HepG2 (cell line): ENCODE results near the gene TAPBP. TPM values are rescaled to one million over a fixed set of nuclear protein-coding genes. Genes with fewer than 3 reads are reported as not detected.

Experiments used
- AHR ChIP-seq: IDR thresholded peaks from 2 replicates; pipeline ENCODE4 v1.6.1; 2018; ENCODE audit warnings: missing genetic modification reagents, missing compliant biosample characterization
- BHLHE40 ChIP-seq: IDR thresholded peaks from 2 replicates; pipeline ENCODE4 v1.6.1; 2011; ENCODE audit warnings: low read length, improper control_type of control experiment
- CEBPB ChIP-seq: IDR thresholded peaks from 2 replicates; pipeline ENCODE4 v1.6.1; 2011; ENCODE audit warnings: low read depth, low read length, improper control_type of control experiment, borderline replicate concordance
- DPF2 ChIP-seq: sonication (generic); formaldehyde crosslinking; IDR thresholded peaks from 2 replicates; pipeline ENCODE4 v1.4.0; 2020; ENCODE audit warnings: mild to moderate bottlenecking, low read depth, missing genetic modification reagents, borderline replicate concordance
- KLF12 ChIP-seq: sonication (generic); formaldehyde crosslinking; IDR thresholded peaks from 2 replicates; pipeline ENCODE4 v1.4.0; 2020; ENCODE audit warnings: missing genetic modification reagents, borderline replicate concordance
- KMT2A ChIP-seq: sonication (generic); formaldehyde crosslinking; IDR thresholded peaks from 2 replicates; pipeline ENCODE4 v1.4.0; 2020; ENCODE audit warnings: missing genetic modification reagents
- PRMT3 ChIP-seq: sonication (generic); formaldehyde crosslinking; IDR thresholded peaks from 2 replicates; pipeline ENCODE4 v1.8.1; 2022; ENCODE audit warnings: low read depth, mild to moderate bottlenecking, moderate library complexity, missing genetic modification reagents, borderline replicate concordance
- RBAK ChIP-seq: sonication (generic); formaldehyde crosslinking; IDR thresholded peaks from 2 replicates; pipeline ENCODE4 v1.5.1; 2020; ENCODE audit warnings: mild to moderate bottlenecking, missing genetic modification reagents
- RCOR2 ChIP-seq: IDR thresholded peaks from 2 replicates; pipeline ENCODE4 v1.6.1; 2016; ENCODE audit warnings: missing biosample characterization, missing genetic modification reagents
- SALL1 ChIP-seq: sonication (generic); formaldehyde crosslinking; IDR thresholded peaks from 2 replicates; pipeline ENCODE4 v1.8.0; 2022; ENCODE audit warnings: mild to moderate bottlenecking, missing genetic modification reagents
- SRSF9 ChIP-seq: fragments of 200-400 bp; formaldehyde crosslinking; IDR thresholded peaks from 2 replicates; pipeline ENCODE4 v1.6.1; 2018; ENCODE audit warnings: borderline replicate concordance, mild to moderate bottlenecking, low read depth, low read length; ENCODE audit not compliant: insufficient read depth, poor library complexity, severe bottlenecking
- WIZ ChIP-seq: sonication (generic); formaldehyde crosslinking; IDR thresholded peaks from 2 replicates; pipeline ENCODE4 v1.5.1; 2020; ENCODE audit warnings: mild to moderate bottlenecking, missing genetic modification reagents
- ZFP36 ChIP-seq: fragments of 150-350 bp; IDR thresholded peaks from 2 replicates; pipeline ENCODE4 v1.6.1; 2018; ENCODE audit warnings: borderline replicate concordance, low read length, low read depth; ENCODE audit not compliant: partially characterized antibody
- ZFP36L2 ChIP-seq: sonication (generic); formaldehyde crosslinking; IDR thresholded peaks from 2 replicates; pipeline ENCODE4 v1.4.0; 2020; ENCODE audit warnings: missing genetic modification reagents
- ZNF337 ChIP-seq: sonication (generic); formaldehyde crosslinking; IDR thresholded peaks from 2 replicates; pipeline ENCODE4 v1.5.1; 2020; ENCODE audit warnings: missing genetic modification reagents, low read depth, mild to moderate bottlenecking, borderline replicate concordance
- ZNF720 ChIP-seq: sonication (generic); formaldehyde crosslinking; IDR thresholded peaks from 2 replicates; pipeline ENCODE4 v1.4.0; 2020; ENCODE audit warnings: missing genetic modification reagents
- polyA plus RNA-seq, 8 experiments: library from polyadenylated mRNA; depleted of rRNA in 3 of 8; stranded (reverse) in 7 of 8; unstranded in 1 of 8; fragments of >200 nt; fragmentation: Illumina TruSeq in 4 of 8; extraction: Trizol in 4 of 8; gene quantifications; 2 replicates each; pipeline versions ENCODE4 v1.2.1 to v1.2.3, GENCODE V29; 2011 to 2016; ENCODE audit warnings: low read depth in 4 of 8, missing spikeins in 1 of 8, mixed read lengths in 1 of 8; ENCODE audit not compliant: insufficient read depth in 1 of 8
- total RNA-seq, 5 experiments: library from RNA; depleted of rRNA; stranded (reverse); fragments of >200 nt; fragmentation: Illumina TruSeq; extraction: Trizol; gene quantifications; 2 replicates each; pipeline ENCODE4 v1.2.3, GENCODE V29; 2016; ENCODE audit warnings: low read depth in 1 of 5
- TF ChIP-seq, protein P1 (sequence below): sonication (generic); formaldehyde crosslinking; IDR thresholded peaks from 2 replicates; pipeline ENCODE4 v1.4.0; 2020; ENCODE audit warnings: missing genetic modification reagents, borderline replicate concordance
- TF ChIP-seq, protein P2 (sequence below): sonication (generic); formaldehyde crosslinking; IDR thresholded peaks from 2 replicates; pipeline ENCODE4 v1.4.0; 2020; ENCODE audit warnings: missing genetic modification reagents, borderline replicate concordance
- TF ChIP-seq, protein P3 (sequence below): sonication (generic); formaldehyde crosslinking; IDR thresholded peaks from 2 replicates; pipeline ENCODE4 v1.5.0; 2020; ENCODE audit warnings: mild to moderate bottlenecking, missing genetic modification reagents
- TF ChIP-seq, protein P4 (sequence below): sonication (generic); formaldehyde crosslinking; conservative IDR thresholded peaks from 2 replicates; pipeline ENCODE4 v1.4.0; 2020; ENCODE audit warnings: missing genetic modification reagents
- TF ChIP-seq, protein P5 (sequence below): sonication (generic); formaldehyde crosslinking; IDR thresholded peaks from 2 replicates; pipeline ENCODE4 v1.8.0; 2022; ENCODE audit warnings: low read depth, missing genetic modification reagents

The TAPBP gene
- total and polyA plus RNA-seq, 2 of the 13 experiments (the other 11 are each of a cell fraction or from before 2014, with no cell fraction given) = 27.4 to 32.3 TPM

DNA sequence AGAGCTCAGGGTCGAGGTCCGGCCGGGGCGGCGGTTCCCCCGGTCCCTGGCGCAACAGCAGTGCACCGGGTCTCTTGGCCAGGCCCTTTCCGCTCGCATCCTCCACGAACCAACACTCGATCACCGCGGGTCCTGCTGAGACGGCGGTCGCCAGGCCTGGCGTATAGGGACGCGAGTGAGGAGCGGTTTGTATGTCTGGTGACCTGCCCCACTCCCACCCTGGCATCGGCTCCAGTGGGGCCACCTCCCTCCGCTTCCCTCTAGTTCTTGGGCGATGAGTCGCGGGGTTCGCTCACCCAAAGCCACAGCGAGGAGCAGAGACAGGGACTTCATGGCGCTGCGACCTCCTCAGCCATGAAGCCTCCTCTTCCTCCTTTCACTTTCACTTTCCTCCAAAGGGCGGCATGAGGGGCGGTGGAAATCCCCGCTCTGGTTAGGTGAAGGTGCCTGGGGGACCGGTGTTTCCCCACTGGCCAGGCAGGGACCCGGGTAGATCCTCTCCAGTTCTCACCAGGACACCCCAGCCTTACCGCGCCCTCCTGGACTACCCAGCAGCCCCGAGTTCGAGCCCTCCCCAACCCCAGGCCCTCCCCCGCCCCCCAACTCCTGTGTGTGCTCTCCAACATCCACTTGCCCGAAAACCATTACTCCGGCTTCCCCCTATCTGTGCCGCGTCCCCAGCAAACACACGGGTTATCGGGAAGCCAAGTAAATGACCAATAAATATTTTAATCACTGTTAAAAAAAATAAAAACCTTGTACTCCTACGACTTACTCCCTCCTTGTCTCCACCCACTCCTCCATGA is at the start of gene TAPBP (continued):
- TF ChIP-seq, protein P1, sequence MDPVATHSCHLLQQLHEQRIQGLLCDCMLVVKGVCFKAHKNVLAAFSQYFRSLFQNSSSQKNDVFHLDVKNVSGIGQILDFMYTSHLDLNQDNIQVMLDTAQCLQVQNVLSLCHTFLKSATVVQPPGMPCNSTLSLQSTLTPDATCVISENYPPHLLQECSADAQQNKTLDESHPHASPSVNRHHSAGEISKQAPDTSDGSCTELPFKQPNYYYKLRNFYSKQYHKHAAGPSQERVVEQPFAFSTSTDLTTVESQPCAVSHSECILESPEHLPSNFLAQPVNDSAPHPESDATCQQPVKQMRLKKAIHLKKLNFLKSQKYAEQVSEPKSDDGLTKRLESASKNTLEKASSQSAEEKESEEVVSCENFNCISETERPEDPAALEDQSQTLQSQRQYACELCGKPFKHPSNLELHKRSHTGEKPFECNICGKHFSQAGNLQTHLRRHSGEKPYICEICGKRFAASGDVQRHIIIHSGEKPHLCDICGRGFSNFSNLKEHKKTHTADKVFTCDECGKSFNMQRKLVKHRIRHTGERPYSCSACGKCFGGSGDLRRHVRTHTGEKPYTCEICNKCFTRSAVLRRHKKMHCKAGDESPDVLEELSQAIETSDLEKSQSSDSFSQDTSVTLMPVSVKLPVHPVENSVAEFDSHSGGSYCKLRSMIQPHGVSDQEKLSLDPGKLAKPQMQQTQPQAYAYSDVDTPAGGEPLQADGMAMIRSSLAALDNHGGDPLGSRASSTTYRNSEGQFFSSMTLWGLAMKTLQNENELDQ (CRISPR knock-in tag) = no peak
- TF ChIP-seq, protein P2, sequence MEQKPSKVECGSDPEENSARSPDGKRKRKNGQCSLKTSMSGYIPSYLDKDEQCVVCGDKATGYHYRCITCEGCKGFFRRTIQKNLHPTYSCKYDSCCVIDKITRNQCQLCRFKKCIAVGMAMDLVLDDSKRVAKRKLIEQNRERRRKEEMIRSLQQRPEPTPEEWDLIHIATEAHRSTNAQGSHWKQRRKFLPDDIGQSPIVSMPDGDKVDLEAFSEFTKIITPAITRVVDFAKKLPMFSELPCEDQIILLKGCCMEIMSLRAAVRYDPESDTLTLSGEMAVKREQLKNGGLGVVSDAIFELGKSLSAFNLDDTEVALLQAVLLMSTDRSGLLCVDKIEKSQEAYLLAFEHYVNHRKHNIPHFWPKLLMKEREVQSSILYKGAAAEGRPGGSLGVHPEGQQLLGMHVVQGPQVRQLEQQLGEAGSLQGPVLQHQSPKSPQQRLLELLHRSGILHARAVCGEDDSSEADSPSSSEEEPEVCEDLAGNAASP (CRISPR knock-in tag) = no peak
- no peak for TF ChIP-seq ZFP36
- 0 out of 2 replicates have a peak, but pooled peaks have one; percentile 47 for TF ChIP-seq ZFP36L2 (CRISPR knock-in tag)
- no peak for TF ChIP-seq DPF2 (CRISPR knock-in tag)
- TF ChIP-seq WIZ (CRISPR knock-in tag) = 0 out of 2 replicates have a peak, but pooled peaks have one; percentile 63
- no peak for TF ChIP-seq ZNF337 (CRISPR knock-in tag)
- TF ChIP-seq, protein P3, sequence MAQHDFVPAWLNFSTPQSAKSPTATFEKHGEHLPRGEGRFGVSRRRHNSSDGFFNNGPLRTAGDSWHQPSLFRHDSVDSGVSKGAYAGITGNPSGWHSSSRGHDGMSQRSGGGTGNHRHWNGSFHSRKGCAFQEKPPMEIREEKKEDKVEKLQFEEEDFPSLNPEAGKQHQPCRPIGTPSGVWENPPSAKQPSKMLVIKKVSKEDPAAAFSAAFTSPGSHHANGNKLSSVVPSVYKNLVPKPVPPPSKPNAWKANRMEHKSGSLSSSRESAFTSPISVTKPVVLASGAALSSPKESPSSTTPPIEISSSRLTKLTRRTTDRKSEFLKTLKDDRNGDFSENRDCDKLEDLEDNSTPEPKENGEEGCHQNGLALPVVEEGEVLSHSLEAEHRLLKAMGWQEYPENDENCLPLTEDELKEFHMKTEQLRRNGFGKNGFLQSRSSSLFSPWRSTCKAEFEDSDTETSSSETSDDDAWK = no peak
- peak; percentile 95 for TF ChIP-seq KMT2A (CRISPR knock-in tag)
- TF ChIP-seq BHLHE40 = no peak
- peak; percentile 80 for TF ChIP-seq SALL1 (CRISPR knock-in tag)
- TF ChIP-seq CEBPB = peak; percentile 8; the same call in 1 of the 2 replicates
- no peak for TF ChIP-seq SRSF9
- TF ChIP-seq KLF12 (CRISPR knock-in tag) = no peak
- TF ChIP-seq, protein P4, sequence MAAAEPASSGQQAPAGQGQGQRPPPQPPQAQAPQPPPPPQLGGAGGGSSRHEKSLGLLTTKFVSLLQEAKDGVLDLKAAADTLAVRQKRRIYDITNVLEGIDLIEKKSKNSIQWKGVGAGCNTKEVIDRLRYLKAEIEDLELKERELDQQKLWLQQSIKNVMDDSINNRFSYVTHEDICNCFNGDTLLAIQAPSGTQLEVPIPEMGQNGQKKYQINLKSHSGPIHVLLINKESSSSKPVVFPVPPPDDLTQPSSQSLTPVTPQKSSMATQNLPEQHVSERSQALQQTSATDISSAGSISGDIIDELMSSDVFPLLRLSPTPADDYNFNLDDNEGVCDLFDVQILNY = peak; percentile 60; the same call in 1 of the 2 replicates
- TF ChIP-seq, protein P5, sequence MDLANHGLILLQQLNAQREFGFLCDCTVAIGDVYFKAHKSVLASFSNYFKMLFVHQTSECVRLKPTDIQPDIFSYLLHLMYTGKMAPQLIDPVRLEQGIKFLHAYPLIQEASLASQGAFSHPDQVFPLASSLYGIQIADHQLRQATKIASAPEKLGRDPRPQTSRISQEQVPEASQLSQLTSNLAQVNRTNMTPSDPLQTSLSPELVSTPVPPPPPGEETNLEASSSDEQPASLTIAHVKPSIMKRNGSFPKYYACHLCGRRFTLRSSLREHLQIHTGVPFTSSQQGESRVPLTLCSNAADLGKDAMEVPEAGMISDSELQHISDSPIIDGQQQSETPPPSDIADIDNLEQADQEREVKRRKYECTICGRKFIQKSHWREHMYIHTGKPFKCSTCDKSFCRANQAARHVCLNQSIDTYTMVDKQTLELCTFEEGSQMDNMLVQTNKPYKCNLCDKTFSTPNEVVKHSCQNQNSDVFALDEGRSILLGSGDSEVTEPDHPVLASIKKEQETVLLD (CRISPR knock-in tag) = no peak
- no peak for TF ChIP-seq RCOR2 (CRISPR knock-in tag)
- TF ChIP-seq AHR (CRISPR knock-in tag) = peak; percentile 75; the same call in 1 of the 2 replicates
- TF ChIP-seq ZNF720 (CRISPR knock-in tag) = no peak
- no peak for TF ChIP-seq RBAK
- no peak for TF ChIP-seq PRMT3 (CRISPR knock-in tag)
